ENCODE results near the gene GPBP1L1. TPM values are rescaled to one million over a fixed set of nuclear protein-coding genes. Genes with fewer than 3 reads are reported as not detected.

The GPBP1L1 gene
- total and polyA plus RNA-seq, 9 of the 15 experiments (the other 6 are each of a cell fraction or from before 2014, with no cell fraction given), result 86.0 to 216 (median 138) TPM

GRCh38 chr1:45687754-45688740 lies 1.7 kb upstream of the GPBP1L1 start, which contains the start of gene TMEM69 (continued):
- TF ChIP-seq HES1 (IDR thresholded peaks at IDR 0.05; ENCODE audit: low read depth) (no peak), POLR2A (conservative IDR thresholded peaks at IDR 0.05) (peak; percentile 88), BCOR (IDR thresholded peaks at IDR 0.05) (peak; percentile 49; the same call in 1 of the 2 replicates), ID3 (CRISPR knock-in tag; IDR thresholded peaks at IDR 0.05) (no peak), ID3 (tag; IDR thresholded peaks at IDR 0.05) (peak; percentile 35), ZZZ3 (IDR thresholded peaks at IDR 0.05) (peak; percentile 63; the same call in 1 of the 2 replicates), TCF7 (IDR thresholded peaks at IDR 0.05; ENCODE audit: borderline replicate concordance) (no peak), NFIX (CRISPR knock-in tag; IDR thresholded peaks at IDR 0.05; ENCODE audit: low read depth) (no peak), CGGBP1 (CRISPR knock-in tag; IDR thresholded peaks at IDR 0.05) (no peak), KDM1A (IDR thresholded peaks at IDR 0.05) (no peak), ZNF3 (CRISPR knock-in tag; IDR thresholded peaks at IDR 0.05) (no peak), IFI16 (CRISPR knock-in tag; IDR thresholded peaks at IDR 0.05) (no peak), BDP1 (IDR thresholded peaks at IDR 0.05; ENCODE audit: insufficient read depth, insufficient read length) (no peak), ARNT (IDR thresholded peaks at IDR 0.05) (peak in 1 of 2 experiments; percentile 64; a peak in 1 of 4 replicates), MYC (IDR thresholded peaks at IDR 0.05; ENCODE audit: low read depth, low read length) (peak; percentile 70), MYC (CRISPR knock-in tag; IDR thresholded peaks at IDR 0.05; ENCODE audit: borderline replicate concordance, low read depth) (peak; percentile 45; the same call in 1 of the 2 replicates), ZBTB11 (CRISPR knock-in tag; IDR thresholded peaks at IDR 0.05) (peak; percentile 96 to 99 (median 98); a peak in 5 of 6 replicates), TRIM28 (IDR thresholded peaks at IDR 0.05) (no peak; the same call in 1 of the 2 replicates), TAL1 (IDR thresholded peaks at IDR 0.05) (no peak), STAG1 (CRISPR knock-in tag; IDR thresholded peaks at IDR 0.05; ENCODE audit: borderline replicate concordance) (no peak), MIER1 (IDR thresholded peaks at IDR 0.05; ENCODE audit: low read depth) (0 out of 2 replicates have a peak, but pooled peaks have one; percentile 60), GATAD2A (IDR thresholded peaks at IDR 0.05) (peak; percentile 72; the same call in 1 of the 2 replicates), ZNF347 (CRISPR knock-in tag; IDR thresholded peaks at IDR 0.05; ENCODE audit: low read depth) (no peak)

Data from K562 (cell line).